CD4-positive, alpha-beta T cell treated with Interleukin-21 for 1 hour (primary cell): Measurements from ENCODE around the gene OXSR1.

ENCODE experiments used
- DNase-seq: peaks from one replicate; pipeline ENCODE4 v3.0.0-alpha.2; 2020

OXSR1 gene

DNA sequence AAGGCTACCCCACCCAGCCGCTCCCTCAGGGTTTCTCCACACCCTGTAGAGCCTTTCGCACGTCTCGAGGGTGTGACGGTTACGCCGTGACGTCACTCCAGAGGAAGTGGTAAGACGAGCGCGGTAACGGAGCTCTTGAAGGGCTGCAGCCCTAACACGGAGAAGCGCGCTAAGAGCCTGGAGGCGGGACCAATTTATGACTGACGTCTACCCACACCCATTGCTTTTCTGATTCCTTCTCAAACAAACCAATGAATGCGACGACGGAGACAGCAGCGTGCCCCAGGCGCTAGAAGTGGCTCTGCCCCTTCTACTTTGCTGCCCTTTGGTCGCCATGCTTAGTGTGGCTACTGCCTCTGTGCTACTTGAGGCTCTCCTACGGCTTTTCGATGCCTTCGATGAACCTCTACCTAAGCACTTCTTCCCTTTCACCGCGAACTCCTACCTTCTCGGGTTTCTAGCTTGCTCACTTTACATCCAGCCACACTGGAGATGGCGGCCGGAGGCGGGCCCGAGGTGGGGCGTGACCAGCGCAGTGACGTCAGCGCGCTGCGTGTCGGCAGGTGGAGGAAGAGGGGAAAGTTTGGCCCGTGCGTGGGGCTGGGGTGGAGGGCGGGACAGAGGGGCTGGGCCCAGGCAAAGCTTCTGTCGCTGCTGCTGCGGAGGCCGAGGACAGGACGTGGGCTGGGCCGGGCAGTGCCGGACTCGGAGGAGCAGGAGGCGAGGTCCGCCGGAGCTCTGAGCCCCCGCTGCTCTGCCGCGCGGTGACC lies at the start of gene OXSR1:
TSS of gene OXSR1 (plus strand) at position 586 of the 770 bp plus-strand sequence. CDS start 340 bp downstream, outside the sequence.
- peak; percentile 99 for DNase-seq

DNA sequence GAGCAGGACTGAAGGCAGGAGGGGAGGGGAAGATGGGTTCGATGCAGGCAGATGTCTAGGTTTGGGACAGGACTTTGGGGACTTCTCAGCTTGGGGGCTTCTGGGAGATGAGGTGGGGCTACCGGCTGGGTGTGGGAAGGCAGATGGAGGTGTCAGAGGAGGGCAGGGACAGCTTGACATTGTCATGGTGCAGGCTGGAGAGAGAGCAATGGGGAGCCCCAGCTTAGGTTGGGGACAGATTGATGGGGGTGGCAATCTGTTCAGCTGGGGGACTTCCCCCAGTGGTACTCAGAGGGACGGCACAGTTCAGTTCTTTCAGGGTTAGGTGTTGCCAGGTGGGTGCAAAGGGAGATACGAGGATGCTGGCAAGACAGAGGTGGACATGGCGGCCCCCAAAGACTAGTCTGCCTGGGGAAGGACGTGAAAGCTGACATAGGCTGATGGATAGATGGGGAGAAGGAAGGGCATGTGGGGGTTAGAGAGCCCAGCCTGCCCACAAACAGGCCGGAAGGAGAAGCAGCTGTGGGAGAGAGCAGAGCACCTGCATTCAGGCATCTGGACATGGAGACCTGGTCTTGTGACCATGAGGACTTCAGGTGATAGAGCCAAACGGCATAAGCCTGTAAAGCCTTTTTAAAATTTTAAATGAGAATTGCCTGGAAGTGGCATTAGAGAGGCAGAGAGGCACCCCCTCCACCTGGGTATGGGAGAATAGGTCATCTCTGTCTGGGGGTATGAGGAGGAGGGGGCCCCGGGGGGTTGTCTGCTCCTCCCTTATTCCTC lies 49.5 kb upstream of the OXSR1 start:
- DNase-seq, result no peak

DNA sequence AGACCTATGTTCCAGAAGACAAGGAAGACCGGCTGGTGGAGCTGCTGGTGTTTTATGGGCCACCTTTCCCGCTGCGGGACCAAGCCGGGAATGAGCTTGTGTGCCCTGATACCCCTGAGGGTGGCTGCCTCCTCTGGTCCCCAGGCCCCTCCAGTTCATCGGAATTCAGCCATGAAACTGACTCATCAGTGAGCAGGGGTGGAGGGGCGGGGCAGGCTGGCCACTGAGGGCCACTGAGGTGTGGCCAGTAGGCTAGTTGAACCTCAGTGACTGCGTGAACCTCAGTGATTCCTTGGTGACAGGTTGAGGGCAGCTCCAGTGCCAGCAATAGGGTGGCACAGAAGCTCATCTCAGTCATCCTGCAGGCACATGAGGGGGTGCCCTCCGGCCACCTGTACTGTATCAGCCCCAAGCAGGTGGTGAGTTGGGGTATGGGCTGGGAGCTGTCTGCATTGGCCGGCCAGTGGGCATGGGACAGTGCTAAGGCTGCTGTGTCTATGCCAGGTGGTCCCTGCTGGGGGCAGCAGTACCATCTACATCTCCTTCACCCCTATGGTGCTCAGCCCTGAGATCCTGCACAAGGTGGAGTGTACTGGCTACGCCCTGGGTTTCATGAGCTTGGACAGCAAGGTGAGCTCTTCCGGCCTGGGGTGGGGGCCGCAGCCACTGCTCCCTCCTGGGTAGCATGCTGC lies 48.7 kb upstream of the OXSR1 start:
- no peak for DNase-seq

DNA sequence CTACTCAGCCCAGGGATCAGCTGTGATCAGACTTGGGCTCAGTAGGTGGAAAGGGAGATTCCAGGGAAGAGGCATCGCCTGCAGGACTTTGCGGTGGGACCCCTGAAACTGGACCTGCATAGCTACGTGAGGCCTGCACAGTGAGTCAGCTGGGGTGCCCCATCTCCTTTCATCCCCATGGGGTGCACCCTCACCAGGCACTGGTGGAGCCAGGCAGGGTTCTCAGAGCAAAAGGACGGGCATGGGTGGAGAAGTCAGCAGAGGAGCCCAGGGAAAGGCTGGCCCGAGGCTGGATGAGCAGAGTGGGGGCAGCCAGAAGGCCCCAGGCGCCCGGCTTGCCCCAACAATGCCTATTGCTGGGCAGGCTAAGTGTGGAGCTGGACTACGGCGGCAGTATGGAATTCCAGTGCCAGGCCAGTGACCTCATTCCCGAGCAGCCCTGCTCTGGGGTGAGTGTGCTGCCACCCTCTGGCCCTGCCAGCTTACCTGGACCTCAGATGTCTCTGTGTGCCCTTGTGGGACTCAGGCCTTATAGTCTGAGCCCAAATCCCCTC lies 48.1 kb upstream of the OXSR1 start:
- no peak for DNase-seq

DNA sequence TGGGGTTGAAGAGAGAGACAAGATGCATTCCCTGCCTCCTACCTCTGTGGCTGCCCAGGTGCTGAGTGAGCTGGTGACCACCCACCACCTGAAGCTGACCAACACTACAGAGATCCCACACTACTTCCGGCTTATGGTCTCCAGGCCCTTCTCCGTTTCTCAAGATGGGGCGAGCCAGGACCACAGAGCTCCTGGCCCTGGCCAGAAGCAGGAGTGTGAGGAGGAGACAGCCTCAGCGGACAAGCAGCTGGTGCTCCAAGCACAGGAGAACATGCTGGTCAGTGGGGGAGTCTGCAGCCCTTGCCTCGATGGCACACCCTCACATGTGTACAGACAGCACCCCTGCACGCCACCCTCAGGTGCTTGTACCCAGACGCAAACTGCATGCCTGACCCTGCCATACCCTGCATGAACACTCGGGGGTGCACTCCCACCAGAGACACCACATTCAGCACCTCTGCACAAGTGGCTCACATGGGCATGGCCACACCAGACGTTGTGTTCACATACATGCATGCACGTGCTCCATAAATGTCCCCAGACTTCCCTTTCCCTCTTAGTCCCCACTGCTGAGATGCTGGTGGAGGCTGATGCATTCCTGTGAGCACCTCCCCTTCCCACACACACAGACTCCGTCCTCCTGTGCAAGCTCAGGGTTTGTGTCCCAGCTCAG lies 47.5 kb upstream of the OXSR1 start:
- peak; percentile 78 for DNase-seq

DNA sequence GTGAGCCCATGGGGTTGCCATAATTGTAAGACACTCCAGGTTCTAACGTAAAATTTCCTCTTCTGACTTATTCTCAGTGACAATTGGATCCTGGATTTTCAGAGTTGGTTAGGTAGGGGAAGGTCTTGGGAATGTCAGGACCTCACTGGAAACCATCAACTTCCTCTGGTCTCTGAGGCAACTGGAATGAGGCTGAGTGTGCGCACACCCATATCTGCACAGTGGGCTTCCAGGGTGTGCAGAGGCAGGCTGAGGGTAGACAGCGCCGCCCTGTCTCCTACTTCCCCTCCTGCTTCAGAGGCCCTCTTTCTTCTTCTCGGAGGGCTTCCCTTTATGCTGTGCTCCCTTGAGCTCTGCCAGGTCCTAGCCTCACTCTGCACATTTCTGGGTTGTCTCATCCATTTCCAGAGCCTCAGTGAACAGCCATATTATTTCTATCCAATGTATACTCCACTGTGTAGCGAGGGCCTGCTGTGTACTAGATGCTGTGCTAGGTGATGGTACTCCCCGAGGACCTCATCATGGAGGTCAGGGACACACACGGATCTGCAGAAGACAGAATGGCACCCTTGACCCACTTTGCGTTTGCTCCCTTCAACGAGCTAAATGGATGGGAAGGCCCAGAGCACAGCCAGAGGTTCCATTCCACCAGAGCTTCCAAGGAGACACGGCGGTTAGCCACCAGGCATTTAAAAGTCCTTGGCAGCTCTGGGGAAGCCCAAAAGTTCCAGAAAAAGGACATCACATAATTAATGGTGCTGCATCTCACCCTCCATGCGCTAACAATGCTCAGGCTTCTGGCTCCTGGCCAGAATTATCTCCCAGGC lies 46.7 kb upstream of the OXSR1 start:
- DNase-seq, result no peak

DNA sequence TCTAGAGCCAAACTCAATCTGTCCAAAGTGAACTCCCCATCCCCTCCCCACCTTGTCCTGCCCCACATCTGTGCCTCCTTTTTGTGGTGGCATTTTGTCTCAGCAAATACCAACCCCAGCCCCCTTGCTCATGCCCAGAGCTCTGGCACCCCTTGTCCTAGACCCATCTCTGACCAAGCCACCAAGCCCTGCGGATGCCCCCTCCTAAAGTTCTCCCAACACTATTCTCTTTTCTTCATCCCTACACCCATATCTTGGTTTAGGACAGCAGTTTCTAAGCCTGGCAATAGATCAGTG lies 46.1 kb upstream of the OXSR1 start:
- DNase-seq, result no peak

DNA sequence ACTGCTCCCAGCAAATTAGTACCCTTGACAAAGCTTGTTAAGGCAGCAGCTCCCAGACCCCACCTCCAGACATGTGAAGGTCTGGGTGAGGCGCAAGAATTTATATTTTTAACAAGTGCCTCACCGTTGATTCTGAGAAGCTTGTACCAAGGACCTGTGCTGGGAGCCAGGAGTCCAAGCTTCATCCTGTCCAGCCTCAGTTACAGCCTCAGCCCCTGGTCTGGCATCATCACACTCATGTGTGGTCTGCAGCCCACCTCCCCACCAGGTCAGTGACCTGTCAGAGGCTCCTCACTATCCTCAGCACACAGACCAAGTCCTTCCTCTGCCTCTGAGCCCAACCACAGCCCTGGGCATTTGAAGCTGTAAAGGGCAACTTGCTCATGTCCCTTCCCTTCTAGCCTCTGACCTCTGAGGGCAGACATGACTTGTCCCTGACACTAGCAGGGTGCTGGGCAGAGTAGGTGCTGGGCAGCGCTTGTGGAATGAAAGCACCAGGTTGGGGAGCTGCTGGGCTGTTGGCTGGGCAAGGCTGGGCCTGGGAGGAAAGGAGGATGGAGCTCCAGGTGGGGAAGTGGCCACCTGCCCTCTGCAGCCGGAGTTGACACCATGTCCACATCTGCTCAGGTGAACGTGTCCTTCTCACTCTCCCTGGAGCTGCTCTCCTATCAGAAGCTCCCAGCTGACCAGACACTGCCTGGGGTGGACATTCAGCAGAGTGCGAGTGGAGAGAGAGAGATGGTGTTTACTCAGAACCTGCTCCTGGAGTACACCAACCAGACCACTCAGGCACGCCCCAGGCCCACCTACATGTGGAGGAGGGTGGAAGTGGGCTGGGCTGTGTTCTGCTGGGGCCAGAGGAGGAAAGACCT lies 45.3 kb upstream of the OXSR1 start:
- no peak for DNase-seq

DNA sequence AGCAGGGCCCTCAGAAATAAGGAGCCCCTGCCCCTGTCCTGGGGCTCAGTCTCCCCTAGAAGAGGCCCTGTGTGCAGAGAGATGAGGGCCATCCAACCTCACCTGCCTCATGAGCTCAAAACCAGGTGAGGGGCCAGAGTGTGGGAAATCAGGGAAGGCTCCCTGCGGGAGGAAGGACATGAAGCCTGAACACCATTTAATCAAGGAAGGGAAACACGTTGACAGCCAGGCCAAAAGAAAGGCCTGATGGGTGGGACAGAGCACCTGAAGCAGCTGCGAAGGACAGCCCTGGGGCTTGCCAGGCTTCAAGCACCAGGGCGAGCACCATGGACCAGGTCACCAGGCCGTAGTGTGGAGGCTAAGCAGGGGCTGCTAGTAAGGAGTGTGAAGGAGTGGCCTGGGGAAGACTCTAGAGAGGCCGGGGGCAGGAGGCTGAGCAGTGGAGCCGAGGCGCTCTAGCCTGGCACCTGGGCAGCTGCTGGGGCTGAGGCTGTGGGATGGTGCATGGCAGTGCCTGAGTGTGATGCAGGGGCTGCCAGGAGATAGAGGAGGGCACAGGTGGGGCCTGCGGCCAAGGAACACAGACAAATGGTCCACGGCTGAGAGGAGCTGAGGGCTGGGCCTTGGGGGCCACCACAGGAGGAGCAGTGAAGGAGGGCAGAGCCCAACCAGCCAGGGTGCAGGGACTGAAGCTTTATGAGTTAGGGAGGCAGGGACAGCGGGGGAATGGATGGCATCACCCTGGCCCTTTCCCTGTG lies 44.5 kb upstream of the OXSR1 start:
- DNase-seq, result no peak

DNA sequence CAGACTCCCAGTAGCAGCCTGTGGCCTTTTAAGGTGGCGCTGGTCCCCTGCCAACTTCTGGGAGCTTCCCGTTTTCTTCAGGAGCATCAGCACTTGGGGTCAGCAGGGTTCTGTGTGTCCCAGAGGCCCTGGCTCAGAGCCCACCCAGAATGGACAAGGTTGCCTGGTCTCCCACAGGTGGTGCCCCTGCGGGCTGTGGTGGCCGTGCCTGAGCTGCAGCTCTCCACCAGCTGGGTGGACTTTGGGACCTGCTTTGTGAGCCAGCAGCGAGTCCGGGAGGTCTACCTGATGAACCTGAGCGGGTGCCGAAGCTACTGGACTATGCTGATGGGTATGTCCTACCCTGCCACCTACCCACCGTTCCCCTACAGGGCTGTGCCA lies 43.9 kb upstream of the OXSR1 start:
- no peak for DNase-seq

DNA sequence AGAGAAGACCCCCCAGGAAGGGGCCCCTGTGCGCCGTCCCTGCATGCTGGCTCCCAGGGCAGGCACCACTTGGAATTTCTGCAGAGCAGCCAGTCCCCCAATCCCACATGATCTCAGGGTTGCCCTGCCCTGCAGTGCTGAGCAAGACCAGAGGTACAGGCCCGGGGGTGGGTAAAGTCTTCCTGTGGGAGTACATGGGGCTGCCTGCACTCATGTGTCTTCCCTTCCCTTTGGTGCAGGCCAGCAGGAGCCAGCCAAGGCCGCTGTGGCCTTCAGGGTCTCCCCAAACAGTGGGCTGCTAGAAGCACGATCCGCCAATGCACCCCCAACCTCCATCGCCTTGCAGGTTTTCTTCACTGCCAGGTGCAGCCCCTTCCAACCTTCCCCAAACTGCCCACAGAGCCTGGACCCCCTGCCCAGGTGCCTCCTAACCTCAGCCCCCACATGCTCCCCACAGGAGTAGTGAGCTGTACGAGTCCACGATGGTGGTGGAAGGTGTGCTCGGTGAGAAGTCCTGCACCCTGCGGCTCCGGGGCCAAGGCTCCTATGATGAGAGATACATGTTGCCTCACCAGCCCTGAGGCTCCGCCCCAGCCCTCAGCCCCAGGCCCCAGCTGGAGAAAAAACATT lies 43.4 kb upstream of the OXSR1 start:
- DNase-seq, result no peak

DNA sequence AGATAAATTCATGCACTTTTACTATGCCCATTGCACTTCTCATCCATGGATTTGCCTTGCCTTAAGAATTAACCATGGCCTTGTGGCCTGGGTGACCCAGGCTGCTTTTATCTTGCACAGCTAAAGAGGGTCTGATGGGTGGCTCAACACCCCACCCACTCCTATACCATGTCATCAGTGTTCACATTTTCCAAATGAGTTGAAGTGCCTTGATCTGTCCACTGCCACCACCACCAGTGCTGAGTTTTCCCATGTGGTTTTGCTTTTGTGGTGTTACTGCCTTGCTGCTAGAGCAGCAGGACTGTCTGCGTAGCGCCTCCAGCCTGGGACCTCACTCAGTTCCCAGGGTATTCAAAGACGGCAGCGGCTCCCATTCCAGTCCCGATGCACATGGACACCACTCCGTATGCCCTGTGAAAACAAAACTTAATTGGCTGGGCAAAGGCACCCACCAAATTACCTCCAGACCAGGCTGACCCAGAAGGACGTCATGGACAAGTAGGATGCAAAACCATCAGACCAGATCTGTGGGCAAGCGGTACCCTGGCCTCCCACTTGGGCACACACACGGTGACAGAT lies 42.5 kb upstream of the OXSR1 start:
- DNase-seq, result no peak

DNA sequence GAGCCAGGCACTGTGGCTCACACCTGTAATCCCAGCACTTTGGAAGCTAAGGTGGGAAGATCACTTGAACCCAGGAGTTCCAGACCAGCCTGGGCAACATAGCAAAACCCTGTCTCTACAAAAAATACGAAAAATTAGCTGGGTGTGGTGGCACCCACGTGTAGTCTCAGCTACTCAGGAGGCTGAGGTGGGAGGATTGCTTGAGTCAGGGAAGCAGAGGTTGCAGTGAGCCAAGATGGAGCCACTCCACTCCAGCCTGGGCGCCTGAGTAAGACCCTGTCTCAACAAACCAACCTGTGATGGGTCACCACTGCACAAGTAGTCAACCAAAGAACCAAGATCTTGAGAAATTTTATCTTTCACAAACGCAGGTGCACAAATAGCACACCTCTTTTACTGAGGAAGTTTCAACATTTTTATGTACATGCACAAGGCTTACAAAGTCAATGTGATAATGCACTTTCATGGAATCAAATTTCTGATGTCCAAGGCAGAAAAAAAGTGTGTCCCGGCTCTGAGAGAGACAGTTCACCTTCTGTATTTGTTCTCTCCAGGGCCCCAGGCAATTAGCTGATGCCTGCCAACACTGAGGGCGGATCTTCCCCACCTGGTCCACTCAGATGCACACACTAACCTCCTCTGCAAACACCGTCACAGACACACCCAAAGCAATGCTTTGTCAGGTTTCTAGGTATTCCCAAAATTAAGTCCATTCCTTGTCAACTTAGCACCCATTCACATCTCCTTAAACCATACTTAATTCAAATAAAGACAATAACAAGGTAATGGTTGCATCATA lies 40.8 kb upstream of the OXSR1 start:
- DNase-seq, result no peak

DNA sequence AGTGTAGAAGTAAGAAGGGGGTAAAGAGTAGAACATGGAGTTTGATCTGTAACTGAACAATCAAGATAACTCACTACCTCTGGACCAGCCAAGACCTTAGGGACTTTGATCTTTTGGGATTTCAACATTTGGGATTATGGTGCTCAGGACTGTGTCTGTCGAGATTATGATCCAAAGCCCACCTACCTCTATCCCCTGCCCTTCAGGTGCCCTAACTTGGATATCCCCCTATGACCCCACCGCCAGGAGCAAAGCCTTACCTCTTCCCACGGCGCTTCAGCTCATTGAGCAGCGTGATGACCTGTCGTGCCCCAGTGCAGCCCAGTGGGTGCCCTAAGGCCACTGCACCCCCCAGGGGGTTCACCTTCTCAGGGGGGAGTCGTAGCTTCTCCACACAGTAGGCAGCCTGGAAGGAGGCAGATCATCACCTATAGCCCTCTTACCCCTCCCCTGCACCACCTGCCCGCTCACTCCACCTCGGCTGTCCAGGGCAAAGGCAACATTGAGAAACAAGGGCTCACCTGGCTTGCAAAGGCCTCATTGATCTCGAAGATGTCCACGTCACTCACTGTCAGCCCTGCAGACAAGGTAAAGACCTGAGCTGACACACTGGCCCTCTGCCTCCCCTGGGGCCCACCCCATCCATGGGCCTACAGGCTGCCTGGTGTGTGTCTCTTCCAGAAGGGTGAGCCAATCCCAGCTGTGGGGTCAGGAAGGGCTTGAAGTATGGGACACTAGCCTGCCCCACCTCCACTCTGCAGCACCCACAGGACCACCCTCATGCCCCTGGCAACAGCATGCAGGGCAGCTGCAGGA lies 39.8 kb upstream of the OXSR1 start:
- no peak for DNase-seq

DNA sequence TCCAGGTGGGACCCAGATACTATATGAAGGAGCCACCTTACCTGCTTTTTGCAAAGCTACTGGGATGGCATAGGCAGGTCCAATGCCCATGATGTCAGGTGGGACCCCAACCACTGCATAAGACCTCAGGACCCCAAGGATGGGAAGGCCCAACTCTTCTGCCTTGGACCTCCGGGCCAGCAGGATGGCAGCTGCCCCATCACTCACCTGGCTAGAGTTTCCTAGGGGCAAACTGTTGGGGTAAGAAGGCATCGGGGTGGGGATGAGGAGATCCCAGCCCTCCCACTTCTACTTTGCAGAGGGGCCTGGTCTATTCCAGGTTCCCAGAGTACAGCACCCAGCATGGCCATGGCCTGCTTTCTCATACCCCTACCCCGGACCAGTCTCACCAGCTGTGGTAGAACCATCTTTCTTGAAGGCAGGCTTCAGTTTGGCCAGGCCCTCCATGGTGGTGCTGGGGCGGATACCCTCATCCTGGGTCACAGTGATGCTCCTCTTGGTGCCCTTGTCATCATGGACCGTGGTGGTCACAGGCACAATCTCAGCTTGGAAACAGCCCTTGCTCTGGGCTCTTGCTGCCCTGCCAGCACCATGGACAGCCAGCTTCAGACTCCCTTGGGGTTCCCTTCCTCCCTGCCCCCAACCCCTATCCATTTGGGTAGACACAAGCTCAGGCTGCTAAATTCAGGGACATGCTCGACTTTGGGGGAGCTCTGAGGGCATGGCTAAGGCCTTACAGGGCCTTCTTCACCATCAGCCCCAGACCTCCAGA lies 39.0 kb upstream of the OXSR1 start:
- DNase-seq, result no peak

DNA sequence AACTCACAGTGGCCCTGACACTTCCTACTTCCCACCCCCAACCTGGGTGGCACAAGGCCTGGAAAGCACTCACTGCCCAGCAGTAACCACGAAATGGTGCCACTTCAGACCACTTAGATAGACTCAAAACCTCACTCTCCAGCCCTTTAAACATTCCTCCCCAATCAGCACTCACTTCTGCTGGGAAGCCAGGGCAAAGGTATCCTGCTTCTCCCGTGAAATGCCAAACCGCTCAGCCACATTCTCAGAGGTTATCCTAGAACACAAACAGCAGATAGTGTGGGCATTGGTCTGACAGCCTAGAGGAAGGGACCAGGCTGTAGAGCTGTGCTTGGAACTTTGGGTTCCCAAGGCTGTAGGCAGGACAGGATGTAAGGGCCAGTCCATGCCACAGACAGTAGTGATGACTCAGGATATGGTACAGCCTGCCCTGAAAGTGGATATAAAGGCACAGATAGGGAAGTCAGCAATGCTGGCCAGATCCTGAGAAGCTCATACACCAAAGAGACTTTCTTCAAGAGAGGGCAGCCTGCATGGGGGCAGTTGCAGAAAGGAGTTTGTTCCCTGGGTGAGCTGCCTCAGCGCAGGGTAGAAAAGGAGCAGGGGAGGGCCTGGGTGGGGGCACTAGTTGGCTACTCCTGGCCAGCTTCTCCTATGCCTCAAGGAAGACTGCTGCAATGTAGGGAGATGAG lies 37.6 kb upstream of the OXSR1 start:
- DNase-seq, result no peak
